HepG2 (cell line): ENCODE results near the gene SLC35F6. TPM values are rescaled to one million over a fixed set of nuclear protein-coding genes. Genes with fewer than 3 reads are reported as not detected.

Source experiments
- CENPBD1 ChIP-seq: sonication (generic); formaldehyde crosslinking; IDR thresholded peaks from 2 replicates; pipeline ENCODE4 v1.8.0; 2022; ENCODE audit warnings: missing genetic modification reagents, low read depth, mild to moderate bottlenecking, borderline replicate concordance
- CSRNP2 ChIP-seq: sonication (generic); formaldehyde crosslinking; conservative IDR thresholded peaks from 2 replicates; pipeline ENCODE4 v1.8.0; 2022; ENCODE audit warnings: low read depth, missing genetic modification reagents
- IKZF4 ChIP-seq: sonication (generic); formaldehyde crosslinking; IDR thresholded peaks from 2 replicates; pipeline ENCODE4 v1.5.1; 2020; ENCODE audit warnings: borderline replicate concordance, mild to moderate bottlenecking, low read depth, missing genetic modification reagents; ENCODE audit errors: not compliant biosample characterization
- JUND ChIP-seq: sonication (generic); formaldehyde crosslinking; IDR thresholded peaks from 2 replicates; pipeline ENCODE4 v1.8.0; 2022; ENCODE audit warnings: mild to moderate bottlenecking, missing genetic modification reagents
- KLF16 ChIP-seq, 2 experiments: sonication (generic) in 1 of 2; formaldehyde crosslinking in 1 of 2; IDR thresholded peaks; 2 replicates each; pipeline versions ENCODE4 v1.6.1 to v1.8.0; 2016 to 2023; ENCODE audit warnings: missing genetic modification reagents in 2 of 2, missing compliant biosample characterization in 1 of 2
- MTF2 ChIP-seq: sonication (generic); formaldehyde crosslinking; IDR thresholded peaks from 2 replicates; pipeline ENCODE4 v1.5.0; 2020; ENCODE audit warnings: missing genetic modification reagents, borderline replicate concordance
- RELA ChIP-seq: sonication (generic); formaldehyde crosslinking; IDR thresholded peaks from 2 replicates; pipeline ENCODE4 v1.4.0; 2020; ENCODE audit warnings: missing genetic modification reagents
- RNF219 ChIP-seq: sonication (generic); formaldehyde crosslinking; IDR thresholded peaks from 2 replicates; pipeline ENCODE4 v1.5.0; 2020; ENCODE audit warnings: mild to moderate bottlenecking, missing genetic modification reagents
- SIX1 ChIP-seq: sonication (generic); formaldehyde crosslinking; IDR thresholded peaks from 2 replicates; pipeline ENCODE4 v1.4.0; 2020; ENCODE audit warnings: missing genetic modification reagents, borderline replicate concordance
- SMAD9 ChIP-seq: sonication (generic); formaldehyde crosslinking; IDR thresholded peaks from 2 replicates; pipeline ENCODE4 v1.5.1; 2020; ENCODE audit warnings: mild to moderate bottlenecking, missing genetic modification reagents
- TGIF2 ChIP-seq: IDR thresholded peaks from 2 replicates; pipeline ENCODE4 v1.6.1; 2016; ENCODE audit warnings: control low read depth, missing compliant biosample characterization
- ZNF331 ChIP-seq: sonication (generic); formaldehyde crosslinking; IDR thresholded peaks from 2 replicates; pipeline ENCODE4 v1.4.0; 2020; ENCODE audit warnings: missing genetic modification reagents
- ZNF446 ChIP-seq: sonication (generic); formaldehyde crosslinking; IDR thresholded peaks from 2 replicates; pipeline ENCODE4 v1.5.0; 2020; ENCODE audit warnings: mild to moderate bottlenecking, missing genetic modification reagents
- ZNF570 ChIP-seq: sonication (generic); formaldehyde crosslinking; IDR thresholded peaks from 2 replicates; pipeline ENCODE4 v1.4.0; 2020; ENCODE audit warnings: mild to moderate bottlenecking, missing genetic modification reagents, borderline replicate concordance
- ZNF674 ChIP-seq: sonication (generic); formaldehyde crosslinking; IDR thresholded peaks from 2 replicates; pipeline ENCODE4 v1.5.0; 2020; ENCODE audit warnings: low read depth, mild to moderate bottlenecking, missing genetic modification reagents
- polyA plus RNA-seq, 8 experiments: library from polyadenylated mRNA; depleted of rRNA in 3 of 8; stranded (reverse) in 7 of 8; unstranded in 1 of 8; fragments of >200 nt; fragmentation: Illumina TruSeq in 4 of 8; extraction: Trizol in 4 of 8; gene quantifications; 2 replicates each; pipeline versions ENCODE4 v1.2.1 to v1.2.3, GENCODE V29; 2011 to 2016; ENCODE audit warnings: low read depth in 4 of 8, missing spikeins in 1 of 8, mixed read lengths in 1 of 8; ENCODE audit not compliant: insufficient read depth in 1 of 8
- total RNA-seq, 5 experiments: library from RNA; depleted of rRNA; stranded (reverse); fragments of >200 nt; fragmentation: Illumina TruSeq; extraction: Trizol; gene quantifications; 2 replicates each; pipeline ENCODE4 v1.2.3, GENCODE V29; 2016; ENCODE audit warnings: low read depth in 1 of 5
- TF ChIP-seq, protein P1 (sequence below): sonication (generic); formaldehyde crosslinking; IDR thresholded peaks from 2 replicates; pipeline ENCODE4 v1.8.0; 2022; ENCODE audit warnings: mild to moderate bottlenecking, missing genetic modification reagents
- TF ChIP-seq, protein P2 (sequence below): fragments of 450-650 bp; IDR thresholded peaks from 2 replicates; pipeline ENCODE4 v1.6.1; 2017; ENCODE audit warnings: mild to moderate bottlenecking
- TF ChIP-seq, protein P3 (sequence below): IDR thresholded peaks from 2 replicates; pipeline ENCODE4 v1.6.1; 2012; ENCODE audit warnings: low read depth, low read length, improper control_type of control experiment

SLC35F6 gene
- total and polyA plus RNA-seq, 2 of the 13 experiments (the other 11 are each of a cell fraction or from before 2014, with no cell fraction given) = 15.2 to 21.2 TPM

- TF ChIP-seq RELA (CRISPR knock-in tag) (peak; percentile 75; the same call in 1 of the 2 replicates), KLF16 (CRISPR knock-in tag; IDR thresholded peaks at IDR 0.05) (peak in 1 of 2 experiments; percentile 75; a peak in 2 of 4 replicates), ZNF446 (CRISPR knock-in tag) (0 out of 2 replicates have a peak, but pooled peaks have one; percentile 12), TGIF2 (CRISPR knock-in tag) (peak; percentile 85; the same call in 1 of the 2 replicates), ZNF331 (CRISPR knock-in tag) (peak; percentile 77), JUND (CRISPR knock-in tag) (no peak), ZNF570 (no peak), SMAD9 (CRISPR knock-in tag) (0 out of 2 replicates have a peak, but pooled peaks have one; percentile 64), IKZF4 (no peak), MTF2 (CRISPR knock-in tag) (peak; percentile 96), CSRNP2 (CRISPR knock-in tag) (no peak), SIX1 (CRISPR knock-in tag) (no peak), RNF219 (no peak), ZNF674 (CRISPR knock-in tag) (no peak), CENPBD1 (CRISPR knock-in tag) (no peak)
- TF ChIP-seq, protein P1, sequence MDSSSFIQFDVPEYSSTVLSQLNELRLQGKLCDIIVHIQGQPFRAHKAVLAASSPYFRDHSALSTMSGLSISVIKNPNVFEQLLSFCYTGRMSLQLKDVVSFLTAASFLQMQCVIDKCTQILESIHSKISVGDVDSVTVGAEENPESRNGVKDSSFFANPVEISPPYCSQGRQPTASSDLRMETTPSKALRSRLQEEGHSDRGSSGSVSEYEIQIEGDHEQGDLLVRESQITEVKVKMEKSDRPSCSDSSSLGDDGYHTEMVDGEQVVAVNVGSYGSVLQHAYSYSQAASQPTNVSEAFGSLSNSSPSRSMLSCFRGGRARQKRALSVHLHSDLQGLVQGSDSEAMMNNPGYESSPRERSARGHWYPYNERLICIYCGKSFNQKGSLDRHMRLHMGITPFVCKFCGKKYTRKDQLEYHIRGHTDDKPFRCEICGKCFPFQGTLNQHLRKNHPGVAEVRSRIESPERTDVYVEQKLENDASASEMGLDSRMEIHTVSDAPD (CRISPR knock-in tag) = peak; percentile 80
- TF ChIP-seq, protein P2, sequence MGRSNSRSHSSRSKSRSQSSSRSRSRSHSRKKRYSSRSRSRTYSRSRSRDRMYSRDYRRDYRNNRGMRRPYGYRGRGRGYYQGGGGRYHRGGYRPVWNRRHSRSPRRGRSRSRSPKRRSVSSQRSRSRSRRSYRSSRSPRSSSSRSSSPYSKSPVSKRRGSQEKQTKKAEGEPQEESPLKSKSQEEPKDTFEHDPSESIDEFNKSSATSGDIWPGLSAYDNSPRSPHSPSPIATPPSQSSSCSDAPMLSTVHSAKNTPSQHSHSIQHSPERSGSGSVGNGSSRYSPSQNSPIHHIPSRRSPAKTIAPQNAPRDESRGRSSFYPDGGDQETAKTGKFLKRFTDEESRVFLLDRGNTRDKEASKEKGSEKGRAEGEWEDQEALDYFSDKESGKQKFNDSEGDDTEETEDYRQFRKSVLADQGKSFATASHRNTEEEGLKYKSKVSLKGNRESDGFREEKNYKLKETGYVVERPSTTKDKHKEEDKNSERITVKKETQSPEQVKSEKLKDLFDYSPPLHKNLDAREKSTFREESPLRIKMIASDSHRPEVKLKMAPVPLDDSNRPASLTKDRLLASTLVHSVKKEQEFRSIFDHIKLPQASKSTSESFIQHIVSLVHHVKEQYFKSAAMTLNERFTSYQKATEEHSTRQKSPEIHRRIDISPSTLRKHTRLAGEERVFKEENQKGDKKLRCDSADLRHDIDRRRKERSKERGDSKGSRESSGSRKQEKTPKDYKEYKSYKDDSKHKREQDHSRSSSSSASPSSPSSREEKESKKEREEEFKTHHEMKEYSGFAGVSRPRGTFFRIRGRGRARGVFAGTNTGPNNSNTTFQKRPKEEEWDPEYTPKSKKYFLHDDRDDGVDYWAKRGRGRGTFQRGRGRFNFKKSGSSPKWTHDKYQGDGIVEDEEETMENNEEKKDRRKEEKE = no peak
- TF ChIP-seq, protein P3, sequence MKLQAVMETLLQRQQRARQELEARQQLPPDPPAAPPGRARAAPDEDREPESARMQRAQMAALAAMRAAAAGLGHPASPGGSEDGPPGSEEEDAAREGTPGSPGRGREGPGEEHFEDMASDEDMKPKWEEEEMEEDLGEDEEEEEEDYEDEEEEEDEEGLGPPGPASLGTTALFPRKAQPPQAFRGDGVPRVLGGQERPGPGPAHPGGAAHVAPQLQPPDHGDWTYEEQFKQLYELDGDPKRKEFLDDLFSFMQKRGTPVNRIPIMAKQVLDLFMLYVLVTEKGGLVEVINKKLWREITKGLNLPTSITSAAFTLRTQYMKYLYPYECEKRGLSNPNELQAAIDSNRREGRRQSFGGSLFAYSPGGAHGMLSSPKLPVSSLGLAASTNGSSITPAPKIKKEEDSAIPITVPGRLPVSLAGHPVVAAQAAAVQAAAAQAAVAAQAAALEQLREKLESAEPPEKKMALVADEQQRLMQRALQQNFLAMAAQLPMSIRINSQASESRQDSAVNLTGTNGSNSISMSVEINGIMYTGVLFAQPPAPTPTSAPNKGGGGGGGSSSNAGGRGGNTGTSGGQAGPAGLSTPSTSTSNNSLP = no peak
Observed at GRCh38 chr2:26764078-26764887, at the start of gene SLC35F6 (continued).
